HCT116 (cell line): ENCODE data around the gene MRPL44.

Experiments
- EZH2 ChIP-seq: fragments of 200-600 bp; sonication (generic); IDR thresholded peaks from 2 replicates; pipeline ENCODE4 v1.6.1; 2017; ENCODE audit warnings: antibody characterized with exemption, mixed run types
- POLR2A ChIP-seq: IDR thresholded peaks from 2 replicates; pipeline ENCODE4 v1.7.0; 2011; ENCODE audit warnings: borderline replicate concordance; ENCODE audit not compliant: insufficient read depth, insufficient read length; ENCODE audit errors: extremely low read depth

GRCh38 chr2:223923976-223924375 lies 33.3 kb upstream of the MRPL44 start:
- TF ChIP-seq POLR2A (no peak), EZH2 (no peak)
